ENCODE measurements around the gene GGCT.

DNA sequence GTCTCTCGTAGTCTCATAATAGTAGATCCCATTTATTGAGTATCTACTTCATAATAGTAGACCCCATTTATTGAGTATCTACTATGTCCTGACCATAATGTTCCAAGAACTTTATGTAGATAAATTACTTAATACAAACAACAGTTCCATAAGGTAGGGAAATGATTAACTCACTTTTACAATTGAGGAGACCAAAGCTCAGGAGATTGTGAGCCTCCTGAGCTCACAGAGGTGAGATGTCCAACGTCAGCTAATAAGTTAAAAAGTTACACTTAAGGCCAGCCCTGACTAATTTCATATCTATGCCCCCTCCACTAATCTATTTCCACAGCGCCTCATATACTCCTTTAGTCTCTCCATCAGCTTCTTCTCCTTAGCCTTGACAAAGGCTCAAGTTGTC, 17.5 kb upstream of the GGCT start:
- TF ChIP-seq, protein P1, sequence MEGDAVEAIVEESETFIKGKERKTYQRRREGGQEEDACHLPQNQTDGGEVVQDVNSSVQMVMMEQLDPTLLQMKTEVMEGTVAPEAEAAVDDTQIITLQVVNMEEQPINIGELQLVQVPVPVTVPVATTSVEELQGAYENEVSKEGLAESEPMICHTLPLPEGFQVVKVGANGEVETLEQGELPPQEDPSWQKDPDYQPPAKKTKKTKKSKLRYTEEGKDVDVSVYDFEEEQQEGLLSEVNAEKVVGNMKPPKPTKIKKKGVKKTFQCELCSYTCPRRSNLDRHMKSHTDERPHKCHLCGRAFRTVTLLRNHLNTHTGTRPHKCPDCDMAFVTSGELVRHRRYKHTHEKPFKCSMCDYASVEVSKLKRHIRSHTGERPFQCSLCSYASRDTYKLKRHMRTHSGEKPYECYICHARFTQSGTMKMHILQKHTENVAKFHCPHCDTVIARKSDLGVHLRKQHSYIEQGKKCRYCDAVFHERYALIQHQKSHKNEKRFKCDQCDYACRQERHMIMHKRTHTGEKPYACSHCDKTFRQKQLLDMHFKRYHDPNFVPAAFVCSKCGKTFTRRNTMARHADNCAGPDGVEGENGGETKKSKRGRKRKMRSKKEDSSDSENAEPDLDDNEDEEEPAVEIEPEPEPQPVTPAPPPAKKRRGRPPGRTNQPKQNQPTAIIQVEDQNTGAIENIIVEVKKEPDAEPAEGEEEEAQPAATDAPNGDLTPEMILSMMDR (IDR thresholded peaks at IDR 0.05): no peak
- TF ChIP-seq POLR2A (IDR thresholded peaks at IDR 0.05; ENCODE audit: low read length) (no peak), SMC3 (IDR thresholded peaks at IDR 0.05) (no peak), MAZ (IDR thresholded peaks at IDR 0.05; ENCODE audit: borderline replicate concordance, low read depth, low read length) (no peak)
- TF ChIP-seq, protein P2, sequence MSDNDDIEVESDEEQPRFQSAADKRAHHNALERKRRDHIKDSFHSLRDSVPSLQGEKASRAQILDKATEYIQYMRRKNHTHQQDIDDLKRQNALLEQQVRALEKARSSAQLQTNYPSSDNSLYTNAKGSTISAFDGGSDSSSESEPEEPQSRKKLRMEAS (IDR thresholded peaks at IDR 0.05): no peak

Data from A549 (cell line).